CD1c-positive myeloid dendritic cell (primary cell): Measurements from ENCODE around the gene NAB1.
"Not testable (repeated sequence)": the region's sequence is repeated elsewhere in the genome, so short reads cannot be mapped to it uniquely, and the experiment has no call there.

Experiments
- DNase-seq: peaks from one replicate; pipeline ENCODE4 v3.0.0-alpha.2; 2016; ENCODE audit errors: extremely low spot score

Gene NAB1

GRCh38 chr2:190670182-190670946 lies 21.5 kb downstream of the NAB1 start:
- DNase-seq = no peak

GRCh38 chr2:190674966-190675650 lies 26.2 kb downstream of the NAB1 start:
- no peak for DNase-seq

- no peak for DNase-seq
Measured at GRCh38 chr2:190677255-190677654, 28.4 kb downstream of the NAB1 start.

GRCh38 chr2:190678444-190679162 lies 29.7 kb downstream of the NAB1 start:
- peak; percentile 52 for DNase-seq

GRCh38 chr2:190679391-190679790 lies 30.5 kb downstream of the NAB1 start:
- DNase-seq = no peak

- peak; percentile 32 for DNase-seq
Measured at GRCh38 chr2:190679813-190680591, 31.1 kb downstream of the NAB1 start.

GRCh38 chr2:190682168-190682567 lies 33.3 kb downstream of the NAB1 start:
- no peak for DNase-seq

GRCh38 chr2:190683802-190684201 lies 34.9 kb downstream of the NAB1 start:
- no peak for DNase-seq

- no peak for DNase-seq
Measured at GRCh38 chr2:190684931-190685330, 36.0 kb downstream of the NAB1 start.

- no peak for DNase-seq
Measured at GRCh38 chr2:190685333-190685732, 36.5 kb downstream of the NAB1 start.

- no peak for DNase-seq
Measured at GRCh38 chr2:190693533-190694232, 44.8 kb downstream of the NAB1 start.

- DNase-seq = no peak
Measured at GRCh38 chr2:190694479-190694878, 45.6 kb downstream of the NAB1 start.

- no peak for DNase-seq
Measured at GRCh38 chr2:190695739-190696138, 46.9 kb downstream of the NAB1 start.

GRCh38 chr2:190696792-190697398 lies 48.0 kb downstream of the NAB1 start:
- no peak for DNase-seq

- DNase-seq = no peak
Measured at GRCh38 chr2:190697421-190697820, 48.5 kb downstream of the NAB1 start.

GRCh38 chr2:190698895-190699294 lies 50.0 kb downstream of the NAB1 start:
- no peak for DNase-seq

- no peak for DNase-seq
Measured at GRCh38 chr2:190701586-190701985, 52.7 kb downstream of the NAB1 start.

GRCh38 chr2:190705280-190705679 lies 56.4 kb downstream of the NAB1 start:
- DNase-seq = no peak

- DNase-seq = no peak
Measured at GRCh38 chr2:190707726-190708125, 58.8 kb downstream of the NAB1 start.

GRCh38 chr2:190708650-190709049 lies 59.8 kb downstream of the NAB1 start:
- not testable (repeated sequence) for DNase-seq

GRCh38 chr2:190711069-190711468 lies 62.2 kb downstream of the NAB1 start:
- no peak for DNase-seq
